LNCaP clone FGC (cell line): ENCODE data around the gene OR8B12.

Experiments
- DNase-seq: peaks from one replicate; pipeline ENCODE4 v3.0.0-alpha.2; 2011; ENCODE audit warnings: low read depth
- H3K4me3 ChIP-seq: 2 replicates; pipeline ENCODE4 v1.5.1; 2011; ENCODE audit warnings: mild to moderate bottlenecking, low read depth, low read length, control low read depth
- CTCF ChIP-seq: IDR thresholded peaks from 2 replicates; pipeline ENCODE4 v1.5.1; 2012; ENCODE audit warnings: mild to moderate bottlenecking; ENCODE audit not compliant: control insufficient read depth, insufficient read depth; ENCODE audit errors: extremely low read depth

OR8B12 gene

DNA sequence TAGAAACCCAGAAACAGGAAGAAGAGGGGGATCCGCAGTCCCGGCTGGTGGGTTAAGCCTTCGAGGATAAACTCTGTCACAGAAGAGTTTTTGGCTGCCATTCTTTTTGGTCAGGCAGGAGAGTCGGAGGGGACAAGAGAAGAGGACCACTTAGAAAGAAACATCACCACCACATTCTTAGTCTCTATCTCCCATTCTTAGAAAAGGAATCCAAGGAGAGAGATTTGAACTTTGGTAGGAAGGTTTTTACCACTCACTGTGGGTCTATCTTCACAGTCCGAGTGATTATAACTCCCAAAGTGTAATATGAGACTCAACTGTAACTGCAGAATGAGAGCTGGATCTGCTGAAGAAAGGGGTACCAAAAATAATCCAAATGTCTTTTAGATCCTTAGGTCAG, at the start of gene OR8B12:
Gene OR8B12 (minus strand): TSS at position 101 of the 400 bp plus-strand sequence. CDS start 0 bp downstream, at position 101.
- DNase-seq, result no peak
- TF ChIP-seq CTCF, result no peak
- H3K4me3 ChIP-seq, result no peak within 1 kb of the TSS

DNA sequence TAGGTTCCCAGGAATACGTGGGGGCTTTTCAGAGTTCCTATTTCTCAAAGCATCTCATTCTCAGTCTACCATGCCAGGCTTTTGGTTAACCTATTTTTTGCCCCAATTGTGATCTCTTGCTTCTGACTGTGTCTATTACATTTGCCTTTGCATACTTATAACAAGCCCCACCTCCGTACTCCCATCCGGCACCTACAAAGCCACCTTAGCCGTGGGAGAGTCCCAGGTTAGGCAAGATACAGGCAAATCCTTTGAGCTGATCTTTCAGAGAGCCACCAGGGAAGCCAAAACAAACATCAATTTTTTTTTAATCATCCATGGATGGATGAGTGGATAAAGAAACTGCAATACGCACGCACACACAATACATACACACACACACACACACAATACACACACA, 49.2 kb upstream of the OR8B12 start:
- TF ChIP-seq CTCF, result no peak
- no peak for DNase-seq
- no peak overlapping the region for H3K4me3 ChIP-seq

DNA sequence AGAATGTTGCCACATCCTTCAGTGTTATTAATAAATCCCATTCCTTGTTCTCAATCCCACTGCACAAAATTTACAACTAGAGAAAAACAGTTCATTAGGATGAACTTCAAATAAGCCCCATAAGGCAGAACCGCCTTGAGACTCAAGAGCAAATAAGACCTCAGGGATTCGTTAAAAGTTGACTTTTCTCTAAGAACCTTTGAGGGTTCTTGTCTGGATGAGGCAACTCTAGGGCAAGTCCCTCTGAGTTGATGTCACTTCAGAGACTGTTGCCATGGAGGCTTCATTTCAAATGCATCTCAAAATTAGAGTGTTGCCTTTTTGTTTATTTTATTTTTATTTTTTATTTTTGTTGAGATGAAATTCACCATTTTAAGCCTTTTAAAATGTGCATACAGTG, 48.0 kb upstream of the OR8B12 start:
- no peak for DNase-seq
- no peak for TF ChIP-seq CTCF
- no peak overlapping the region for H3K4me3 ChIP-seq

GRCh38 chr11:124586238-124586860, 42.9 kb upstream of the OR8B12 start:
- no peak overlapping the region for H3K4me3 ChIP-seq
- DNase-seq, result peak; percentile 35
- peak; percentile 82 for TF ChIP-seq CTCF

DNA sequence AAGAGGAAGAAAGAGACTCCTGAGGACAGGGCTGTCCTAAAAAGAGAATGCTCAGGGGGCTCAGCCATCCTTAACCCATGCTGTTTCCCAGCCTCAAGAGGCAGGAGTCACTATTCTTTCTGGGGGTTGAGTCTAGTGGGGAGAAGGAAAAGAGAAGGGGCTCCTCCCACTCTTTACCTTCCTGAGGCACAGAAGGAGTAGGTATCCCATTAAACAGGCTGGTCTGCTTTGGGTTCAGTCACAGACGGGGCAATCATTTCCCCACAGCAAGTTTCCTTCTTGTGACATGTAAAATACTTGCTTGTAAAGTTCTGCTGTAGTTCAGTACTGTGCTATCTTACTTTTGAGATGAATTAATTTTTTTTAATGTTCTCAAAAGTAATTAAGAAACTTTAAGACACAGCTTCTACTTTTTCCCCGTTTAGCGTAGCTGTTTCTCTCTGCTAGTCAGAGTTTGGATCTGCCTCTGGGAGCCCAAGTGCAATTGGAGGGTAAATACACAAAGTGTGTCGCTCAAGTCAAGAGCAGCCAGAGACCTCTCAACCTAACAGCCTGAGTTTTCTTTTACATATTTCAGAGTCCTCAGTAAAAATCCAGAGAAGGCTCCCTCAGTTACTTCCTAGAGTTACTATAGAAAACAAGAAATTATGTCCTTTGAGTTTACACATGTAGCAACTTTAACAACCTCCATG, 41.4 kb upstream of the OR8B12 start:
- TF ChIP-seq CTCF, result no peak
- H3K4me3 ChIP-seq, result no peak overlapping the region
- DNase-seq, result no peak

DNA sequence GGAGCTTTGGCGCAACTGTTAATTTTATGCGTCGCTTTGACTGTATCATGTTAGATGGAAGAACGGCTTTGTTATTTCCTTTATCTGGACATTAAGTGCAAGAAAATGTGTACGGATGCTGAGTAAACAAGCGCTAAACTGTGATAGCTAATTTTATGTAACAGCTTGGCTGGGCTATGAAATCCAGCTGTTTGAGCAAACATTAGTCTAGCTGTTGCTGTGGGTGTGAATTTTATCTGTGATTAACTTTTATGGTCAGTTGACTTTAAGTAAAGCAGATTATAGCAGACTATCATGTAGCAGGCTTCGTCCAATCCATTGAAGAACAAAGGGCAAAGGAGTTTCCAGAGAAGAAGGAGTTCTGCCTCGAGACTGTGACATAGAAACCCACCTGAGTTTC, 40.3 kb upstream of the OR8B12 start:
- no peak for TF ChIP-seq CTCF
- no peak overlapping the region for H3K4me3 ChIP-seq
- DNase-seq, result no peak
